Forelimb muscle (tissue), 1 donor: ENCODE results near the gene SPATA3. TPM values are rescaled to one million over a fixed set of nuclear protein-coding genes. Genes with fewer than 3 reads are reported as not detected.

Experiments used
- DNase-seq: peaks from one replicate; pipeline ENCODE4 v3.0.0-alpha.2; 2013; ENCODE audit warnings: low read depth
- polyA plus RNA-seq: library from polyadenylated mRNA; unstranded; fragments of 120-200 nt; gene quantifications from one replicate; pipeline ENCODE4 v1.2.1, GENCODE V29; 2013; ENCODE audit not compliant: insufficient read length

The SPATA3 gene
- polyA plus RNA-seq, 1 donor, result not detected

- no peak for DNase-seq
These were observed 33.6 kb downstream of the SPATA3 start for GRCh38 chr2:231029563-231029962.

DNA sequence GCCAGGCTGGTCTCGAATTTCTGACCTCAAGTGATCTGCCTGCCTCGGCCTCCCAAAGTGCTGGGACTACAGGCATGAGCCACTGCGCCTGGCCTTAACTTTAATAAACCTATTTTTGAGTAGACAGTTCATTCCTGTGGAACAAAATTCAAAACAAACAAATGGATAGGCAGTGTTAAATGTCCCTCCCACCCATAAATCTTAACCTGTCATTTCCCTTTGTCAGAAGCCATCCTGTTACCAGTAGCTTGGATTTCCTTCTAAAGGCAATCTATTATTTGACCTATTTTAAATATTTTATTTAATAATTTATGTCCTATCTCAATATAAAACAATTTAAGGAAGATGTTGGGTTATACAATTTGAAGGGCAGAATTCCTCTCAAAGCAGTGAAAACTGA, 34.8 kb downstream of the SPATA3 start:
- no peak for DNase-seq

GRCh38 chr2:231032575-231033140, 36.7 kb downstream of the SPATA3 start:
- DNase-seq, result no peak

DNA sequence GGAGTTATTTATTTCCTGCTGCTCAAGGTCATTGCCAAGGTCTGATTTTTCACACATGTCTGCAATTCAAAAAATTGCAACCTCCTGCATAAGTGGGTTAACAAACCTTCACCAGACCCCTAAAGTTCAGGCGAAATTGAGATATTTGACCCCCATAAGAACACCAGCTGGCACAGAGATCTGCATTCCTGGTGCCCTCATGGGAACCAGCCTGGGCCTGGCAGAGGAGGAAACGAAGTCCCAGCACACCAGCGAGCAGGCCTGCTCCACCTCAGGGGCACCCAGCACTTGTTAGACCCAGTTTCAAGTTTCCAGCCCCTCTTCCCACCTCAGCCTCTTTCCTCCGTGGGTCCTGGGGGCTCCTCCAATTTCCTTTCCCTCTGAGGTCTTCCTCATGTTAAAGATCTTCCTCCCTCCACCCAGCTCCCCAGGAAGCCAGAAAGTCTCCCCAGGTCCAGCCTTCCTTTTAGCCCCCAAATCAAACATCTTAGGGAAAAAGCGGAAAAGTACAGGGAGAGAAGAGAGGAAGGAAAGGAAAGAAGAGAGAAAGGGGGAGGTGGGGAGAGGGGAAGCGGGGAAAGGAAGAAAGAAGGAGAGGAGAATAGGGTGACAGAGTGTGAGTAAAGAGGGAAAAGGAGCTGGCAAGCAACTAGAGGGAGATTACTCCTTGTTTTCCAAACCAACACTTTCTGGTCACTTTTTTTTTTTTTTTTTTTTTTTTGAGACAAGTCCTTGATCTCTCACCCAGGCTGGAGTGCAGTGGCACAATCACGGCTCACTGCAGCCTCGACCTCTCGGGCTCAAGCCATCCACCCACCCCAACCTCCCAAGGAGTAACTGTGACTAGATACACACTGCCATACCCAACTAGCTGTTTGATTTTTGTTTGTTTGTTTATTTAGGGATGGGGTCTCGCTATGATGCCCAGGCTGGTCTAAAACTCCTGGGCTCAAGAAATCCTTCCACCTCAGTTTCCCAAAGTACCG, 37.5 kb downstream of the SPATA3 start:
- DNase-seq, result no peak

DNA sequence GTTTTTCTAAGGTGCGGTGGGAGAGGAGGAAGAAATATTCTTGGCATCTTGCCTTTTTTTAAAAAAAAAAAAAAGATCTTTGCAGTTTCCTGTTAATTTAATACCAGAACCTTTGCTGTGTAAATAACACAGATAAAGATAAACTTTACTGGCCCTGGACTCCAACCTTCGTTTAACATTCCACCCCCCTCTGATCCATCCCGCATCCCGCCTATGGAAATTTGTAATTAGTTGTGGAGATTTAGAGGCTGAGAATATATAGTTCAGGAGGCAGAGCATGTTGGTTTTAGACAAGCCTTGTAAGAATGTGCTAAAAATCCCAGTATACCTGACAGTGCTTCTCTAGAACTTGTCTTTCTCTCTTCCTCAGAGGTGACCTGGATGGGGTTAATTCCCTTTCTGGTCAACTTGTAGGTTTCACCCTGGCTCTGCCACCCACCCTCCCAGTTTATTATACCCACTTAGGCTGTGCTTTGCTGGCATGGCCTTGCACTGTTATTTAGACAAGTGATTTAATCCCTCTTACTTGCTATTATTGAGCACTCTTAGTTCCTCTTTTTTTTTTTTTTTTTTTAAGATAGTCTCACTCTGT, 38.5 kb downstream of the SPATA3 start:
- DNase-seq, result no peak

GRCh38 chr2:231036131-231036530, 40.2 kb downstream of the SPATA3 start:
- DNase-seq, result no peak

DNA sequence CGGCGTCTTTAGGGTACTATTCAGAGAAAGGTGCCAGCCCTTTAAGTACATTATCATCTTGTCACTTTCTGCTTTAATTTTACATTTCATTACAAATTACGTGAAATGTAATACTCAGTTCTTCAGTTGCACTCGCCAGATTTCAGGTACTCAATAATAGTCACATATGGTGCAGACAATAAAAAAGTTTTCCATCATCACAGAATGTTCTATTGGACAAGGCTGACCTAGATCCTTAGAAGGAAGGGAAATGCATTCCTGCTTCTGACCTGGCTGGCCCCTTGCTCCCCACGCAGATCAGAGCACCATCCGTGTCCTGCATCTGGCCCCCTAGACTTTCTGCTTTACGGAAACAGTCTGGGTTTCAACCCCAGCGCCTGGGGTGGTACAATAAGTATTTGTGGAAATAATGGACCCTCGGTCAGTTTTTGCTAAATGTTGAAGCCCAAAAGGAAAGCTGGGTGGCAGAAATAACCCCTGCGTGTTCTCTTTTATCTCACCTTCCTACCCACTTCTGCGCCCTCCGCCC, 40.7 kb downstream of the SPATA3 start:
- DNase-seq, result no peak

DNA sequence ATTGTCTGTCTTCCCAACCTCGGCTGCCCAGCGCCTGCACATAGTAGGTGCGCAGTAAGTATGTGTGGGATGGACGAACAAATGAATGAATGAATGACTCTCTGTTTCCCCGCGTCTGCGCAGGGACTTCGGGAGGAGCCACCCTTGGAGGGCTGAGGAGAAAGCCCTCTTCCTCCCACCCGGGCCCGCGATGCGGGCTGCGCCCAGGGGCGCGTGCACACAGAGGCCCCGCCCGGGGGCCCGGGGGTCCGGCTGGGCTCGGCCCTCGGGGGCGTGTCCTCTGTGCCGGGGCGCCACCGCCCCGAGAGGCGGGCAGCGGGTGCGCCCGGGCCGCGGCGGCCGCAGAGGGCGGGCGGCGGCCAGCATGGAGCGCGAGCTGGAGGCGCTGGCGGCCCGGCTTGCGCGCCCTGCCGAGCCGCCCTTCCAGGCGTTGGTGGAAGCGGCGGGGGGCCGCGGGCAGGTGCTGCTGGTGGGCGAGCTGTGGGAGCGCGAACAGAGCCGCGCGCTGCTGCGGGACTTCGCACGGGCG, 41.3 kb downstream of the SPATA3 start, which contains the start of gene C2orf72:
TSS of gene C2orf72 (plus strand) at position 322 of the 529 bp plus-strand sequence. CDS start at position 365, 43 bp downstream.
- DNase-seq, result no peak

- DNase-seq, result no peak
These were observed 42.0 kb downstream of the SPATA3 start for GRCh38 chr2:231037731-231038482.

GRCh38 chr2:231038483-231039293, 42.8 kb downstream of the SPATA3 start:
- no peak for DNase-seq

GRCh38 chr2:231039294-231039664, 43.4 kb downstream of the SPATA3 start:
- no peak for DNase-seq

DNA sequence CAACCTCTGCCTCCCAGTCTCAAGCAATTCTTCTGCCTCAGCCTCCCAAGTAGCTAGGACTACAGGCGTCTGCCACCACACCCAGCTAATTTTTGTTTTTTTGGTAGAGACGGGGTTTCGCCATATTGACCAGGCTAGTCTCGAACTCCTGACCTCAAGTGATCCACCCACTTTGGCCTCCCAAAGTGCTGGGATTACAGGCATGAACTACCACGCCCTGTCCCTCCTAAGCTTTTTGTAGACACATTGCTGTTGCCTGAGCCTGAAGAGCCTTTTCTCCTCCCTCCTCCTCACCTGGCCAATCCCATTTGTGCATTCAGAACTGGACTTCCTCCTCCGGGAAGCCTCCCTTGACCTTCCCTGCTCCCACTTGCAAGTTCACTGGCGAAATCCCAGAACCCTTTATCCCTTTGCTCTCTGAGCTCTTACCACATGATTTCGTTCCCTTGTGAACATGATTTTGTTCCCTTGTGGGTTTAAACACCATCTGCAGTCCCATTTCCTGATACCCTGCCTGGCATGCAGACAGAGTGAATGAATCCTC, 44.0 kb downstream of the SPATA3 start:
- no peak for DNase-seq

DNA sequence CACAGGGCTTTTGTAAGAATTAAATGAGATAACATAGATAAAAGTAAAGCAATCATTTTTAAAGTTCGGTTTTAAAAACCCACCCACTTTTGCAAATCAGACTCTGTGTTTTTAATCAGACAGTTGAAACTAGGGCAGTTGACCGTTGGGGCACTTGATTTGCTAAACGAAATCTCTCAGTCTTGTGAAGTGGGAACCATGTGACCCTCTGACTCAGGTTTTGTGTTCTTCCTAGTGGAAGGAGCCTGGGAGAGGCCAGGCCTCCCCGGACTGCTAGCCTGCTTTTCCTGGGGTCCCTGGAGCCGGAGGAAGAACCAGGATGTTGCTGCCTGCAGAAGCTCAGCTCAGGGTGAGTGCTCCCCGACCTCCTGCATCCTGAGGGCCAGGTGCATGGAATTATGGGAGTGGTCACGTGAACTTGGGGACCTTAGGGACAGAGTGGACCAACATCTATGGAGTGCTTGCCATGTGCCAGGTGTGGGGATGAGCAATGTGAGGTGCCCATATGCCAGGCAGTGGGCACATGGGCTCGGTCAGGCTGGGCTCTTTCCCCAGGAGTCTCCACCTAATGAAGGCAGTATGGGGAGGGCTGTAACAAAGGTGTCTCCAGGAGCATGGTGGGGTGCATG, 45.3 kb downstream of the SPATA3 start:
- no peak for DNase-seq

DNA sequence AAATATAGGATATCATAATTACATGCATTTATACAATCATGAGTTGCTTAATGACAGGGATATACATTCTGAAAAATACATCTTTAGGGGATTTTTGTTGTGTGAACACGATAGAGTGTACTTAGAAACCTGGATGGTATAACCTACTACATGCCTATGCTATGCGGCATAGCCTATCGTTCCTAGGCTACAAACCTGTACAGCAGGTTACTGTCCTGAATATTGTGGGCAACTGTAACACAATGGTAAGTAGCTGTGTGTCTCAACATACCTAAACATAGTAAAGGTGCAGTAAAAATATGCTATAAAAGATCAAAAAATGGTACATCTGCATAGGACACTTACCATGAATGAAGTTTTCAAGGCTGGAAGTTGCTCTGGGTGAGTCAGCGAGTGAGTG, 47.9 kb downstream of the SPATA3 start:
- no peak for DNase-seq

GRCh38 chr2:231046916-231047273, 51.0 kb downstream of the SPATA3 start:
- no peak for DNase-seq

DNA sequence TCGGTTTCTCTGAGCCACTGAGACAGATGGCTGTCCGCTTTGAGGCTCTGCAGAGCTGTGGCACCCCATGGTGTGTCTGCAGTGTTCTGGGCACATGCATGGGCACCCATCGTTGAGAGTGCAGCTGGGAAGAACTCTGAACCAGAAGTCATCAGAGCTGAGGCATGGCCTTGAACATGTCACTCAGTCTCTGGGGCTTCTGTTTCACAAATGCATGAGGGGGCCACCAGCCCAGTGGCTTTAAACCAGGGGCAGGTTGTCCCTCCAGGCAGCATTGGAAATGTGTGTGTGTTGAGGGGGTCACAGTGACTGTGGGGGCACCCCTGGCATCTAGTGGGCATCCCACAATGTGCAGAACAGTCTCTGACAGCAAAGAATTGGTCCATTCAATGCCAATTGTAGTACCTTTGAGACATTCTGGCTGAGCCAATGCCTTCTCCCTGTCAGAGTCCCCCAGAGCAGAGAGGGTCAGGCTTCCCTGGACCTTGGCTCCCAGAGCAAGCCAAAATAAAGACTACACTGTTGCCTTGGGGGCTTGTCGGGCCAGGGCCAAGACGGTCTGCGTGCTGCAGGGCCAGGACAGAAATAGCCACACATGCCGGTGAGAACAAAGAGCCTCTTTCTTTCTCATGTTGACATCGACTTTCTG, 51.5 kb downstream of the SPATA3 start:
- no peak for DNase-seq

DNA sequence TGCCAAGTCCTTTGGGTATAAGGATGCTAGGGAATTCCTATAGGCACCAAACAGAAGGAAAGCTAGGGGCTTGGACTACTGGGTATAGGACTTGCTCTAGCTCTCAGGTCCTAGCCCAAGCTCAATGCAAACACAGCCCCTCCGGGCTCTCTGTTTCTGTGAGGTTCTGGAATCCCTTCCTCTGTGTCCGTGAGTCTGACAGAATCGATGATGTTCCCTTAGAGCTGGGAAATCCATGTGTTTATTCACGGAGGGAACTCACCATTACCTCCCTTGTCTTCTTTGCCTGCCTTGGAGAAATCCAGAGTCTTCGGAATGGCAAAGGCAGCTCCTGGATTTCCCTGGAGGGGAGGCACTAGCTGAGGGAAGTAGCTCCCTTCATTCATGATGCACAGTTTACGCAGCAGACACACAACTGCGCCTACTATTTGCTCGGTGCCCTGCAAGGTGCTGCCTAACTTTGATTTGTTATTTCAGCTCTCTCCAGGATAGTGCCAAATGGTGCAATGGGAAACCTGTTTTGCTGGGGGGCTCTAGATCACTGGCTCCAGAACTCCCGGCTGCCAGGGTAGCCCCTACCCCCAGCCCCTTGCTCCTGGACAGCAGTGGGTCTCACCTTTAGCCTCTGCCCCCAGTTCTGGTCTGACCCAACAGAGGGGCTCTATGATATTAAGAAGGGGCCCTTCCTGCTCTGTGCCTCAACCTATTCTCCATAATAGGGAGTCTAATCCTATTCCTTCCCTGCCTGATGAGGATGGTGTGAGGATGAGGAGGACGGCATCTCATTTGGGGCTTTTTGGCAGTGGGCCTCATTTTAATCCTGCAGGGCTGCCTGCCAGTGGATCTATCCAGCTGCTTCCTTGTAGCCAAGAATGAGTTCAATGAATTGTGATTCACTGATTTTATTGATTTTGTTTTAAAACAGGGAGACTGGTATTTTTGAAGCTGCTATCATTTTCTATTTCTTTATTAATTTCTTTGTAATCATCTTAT, 52.3 kb downstream of the SPATA3 start:
- DNase-seq, result no peak
